KMS-11 (cell line): Measurements from ENCODE around the gene TMEM144.

ENCODE experiments used
- H2AFZ ChIP-seq: fragments of 200-600 bp; sonication (generic); 2 replicates; pipeline ENCODE4 v1.6.1; 2016; ENCODE audit warnings: antibody characterized with exemption, mixed run types, low read depth
- H3K27ac ChIP-seq: fragments of 200-600 bp; sonication (generic); 2 replicates; pipeline ENCODE4 v1.6.1; 2016; ENCODE audit warnings: mild to moderate bottlenecking, mixed run types
- H3K27me3 ChIP-seq: fragments of 200-600 bp; sonication (generic); 2 replicates; pipeline ENCODE4 v1.6.1; 2017; ENCODE audit warnings: mild to moderate bottlenecking, low read depth, mixed run types, moderate library complexity; ENCODE audit not compliant: insufficient read depth
- H3K36me3 ChIP-seq: fragments of 200-600 bp; sonication (generic); 2 replicates; pipeline ENCODE4 v1.6.1; 2017; ENCODE audit warnings: mild to moderate bottlenecking, mixed run types; ENCODE audit not compliant: insufficient read depth
- H3K4me1 ChIP-seq: fragments of 200-600 bp; sonication (generic); 2 replicates; pipeline ENCODE4 v1.6.1; 2016; ENCODE audit warnings: mild to moderate bottlenecking, low read depth, mixed run types; ENCODE audit not compliant: poor library complexity, severe bottlenecking
- H3K4me2 ChIP-seq: fragments of 200-600 bp; sonication (generic); 2 replicates; pipeline ENCODE4 v1.7.0; 2016; ENCODE audit warnings: mild to moderate bottlenecking, mixed run types
- H3K4me3 ChIP-seq: fragments of 200-600 bp; sonication (generic); IDR thresholded peaks from 2 replicates; pipeline ENCODE4 v1.6.1; 2017; ENCODE audit warnings: low read depth, low read length, mixed read lengths; ENCODE audit not compliant: insufficient read depth
- H3K79me2 ChIP-seq: fragments of 200-600 bp; sonication (generic); 2 replicates; pipeline ENCODE4 v1.6.1; 2016; ENCODE audit warnings: low read depth, mixed run types; ENCODE audit not compliant: insufficient read depth
- H3K9ac ChIP-seq: fragments of 200-600 bp; sonication (generic); 2 replicates; pipeline ENCODE4 v1.6.1; 2016; ENCODE audit warnings: mild to moderate bottlenecking, mixed run types
- H4K20me1 ChIP-seq: fragments of 200-600 bp; sonication (generic); 2 replicates; pipeline ENCODE4 v1.6.1; 2016; ENCODE audit warnings: mild to moderate bottlenecking, mixed run types; ENCODE audit not compliant: insufficient read depth
- TF ChIP-seq, protein P1 (sequence below): fragments of 200-600 bp; sonication (generic); conservative IDR thresholded peaks from 2 replicates; pipeline ENCODE4 v1.6.1; 2017; ENCODE audit warnings: low read depth, mild to moderate bottlenecking, antibody characterized with exemption, low read length, moderate library complexity, mixed read lengths

The TMEM144 gene

DNA sequence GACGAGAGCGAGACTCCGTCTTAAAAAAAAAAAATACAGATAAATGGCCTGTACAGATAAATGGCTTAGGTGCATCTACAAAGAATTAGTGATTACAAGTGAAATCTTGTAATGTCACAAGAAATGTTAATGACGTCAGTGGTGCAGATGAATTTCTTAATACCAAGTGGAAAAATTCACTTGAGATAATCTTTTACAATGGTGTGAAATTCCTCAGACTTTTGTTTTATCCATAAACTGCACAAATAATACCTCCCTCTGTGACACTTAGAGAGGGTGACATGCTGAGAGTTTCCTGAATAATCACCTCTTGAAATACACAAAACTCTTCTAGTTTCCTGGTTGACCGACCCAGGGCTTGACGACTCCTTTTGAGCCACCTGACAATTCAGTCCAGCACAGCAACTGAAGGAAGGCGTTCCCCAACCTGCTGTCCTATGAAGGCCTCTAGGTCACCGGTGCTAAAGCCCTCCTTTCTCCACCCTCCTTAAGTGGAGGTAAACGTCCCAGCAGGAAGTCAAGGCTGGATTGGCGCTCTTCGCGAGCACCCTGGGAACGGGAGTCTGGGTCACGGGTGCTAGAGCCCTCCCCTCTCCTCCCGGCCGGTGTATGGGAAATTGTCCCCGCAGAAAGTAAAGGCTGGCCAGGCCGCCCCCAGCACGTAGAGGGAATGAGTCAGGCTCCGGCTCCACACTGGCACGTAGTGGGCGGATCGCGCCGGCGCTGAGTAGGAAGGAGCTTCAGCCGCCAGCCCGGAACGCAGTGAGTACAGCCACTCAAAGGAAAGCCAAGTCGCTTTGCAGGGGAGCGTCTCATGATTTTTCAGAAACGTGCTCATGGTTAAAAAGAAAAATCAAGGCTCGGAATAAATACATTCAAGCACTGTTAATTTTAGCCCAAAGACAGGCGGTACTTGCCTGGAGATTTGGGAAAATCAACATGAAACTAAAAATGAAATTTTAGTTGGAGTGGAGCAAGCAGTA lies at the start of gene TMEM144:
Gene TMEM144, plus strand, starts transcription at position 662 of the 983 bp plus-strand sequence. CDS start 2,182 bp downstream, outside the sequence.
- TF ChIP-seq, protein P1, sequence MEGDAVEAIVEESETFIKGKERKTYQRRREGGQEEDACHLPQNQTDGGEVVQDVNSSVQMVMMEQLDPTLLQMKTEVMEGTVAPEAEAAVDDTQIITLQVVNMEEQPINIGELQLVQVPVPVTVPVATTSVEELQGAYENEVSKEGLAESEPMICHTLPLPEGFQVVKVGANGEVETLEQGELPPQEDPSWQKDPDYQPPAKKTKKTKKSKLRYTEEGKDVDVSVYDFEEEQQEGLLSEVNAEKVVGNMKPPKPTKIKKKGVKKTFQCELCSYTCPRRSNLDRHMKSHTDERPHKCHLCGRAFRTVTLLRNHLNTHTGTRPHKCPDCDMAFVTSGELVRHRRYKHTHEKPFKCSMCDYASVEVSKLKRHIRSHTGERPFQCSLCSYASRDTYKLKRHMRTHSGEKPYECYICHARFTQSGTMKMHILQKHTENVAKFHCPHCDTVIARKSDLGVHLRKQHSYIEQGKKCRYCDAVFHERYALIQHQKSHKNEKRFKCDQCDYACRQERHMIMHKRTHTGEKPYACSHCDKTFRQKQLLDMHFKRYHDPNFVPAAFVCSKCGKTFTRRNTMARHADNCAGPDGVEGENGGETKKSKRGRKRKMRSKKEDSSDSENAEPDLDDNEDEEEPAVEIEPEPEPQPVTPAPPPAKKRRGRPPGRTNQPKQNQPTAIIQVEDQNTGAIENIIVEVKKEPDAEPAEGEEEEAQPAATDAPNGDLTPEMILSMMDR, result no peak
- Histone ChIP-seq H3K27ac (no peak within 1 kb of the TSS), H3K36me3 (no peaks in the 10 kb centered on the region), H3K79me2 (no peaks in the 10 kb centered on the region), H3K27me3 (no peaks in the 10 kb centered on the region), H3K4me3 (no peak within 1 kb of the TSS), H3K4me2 (no peak within 1 kb of the TSS), H3K9ac (no peak within 1 kb of the TSS), H2AFZ (no peak within 1 kb of the TSS), H3K4me1 (no peaks in the 10 kb centered on the region), H4K20me1 (no peaks in the 10 kb centered on the region)

DNA sequence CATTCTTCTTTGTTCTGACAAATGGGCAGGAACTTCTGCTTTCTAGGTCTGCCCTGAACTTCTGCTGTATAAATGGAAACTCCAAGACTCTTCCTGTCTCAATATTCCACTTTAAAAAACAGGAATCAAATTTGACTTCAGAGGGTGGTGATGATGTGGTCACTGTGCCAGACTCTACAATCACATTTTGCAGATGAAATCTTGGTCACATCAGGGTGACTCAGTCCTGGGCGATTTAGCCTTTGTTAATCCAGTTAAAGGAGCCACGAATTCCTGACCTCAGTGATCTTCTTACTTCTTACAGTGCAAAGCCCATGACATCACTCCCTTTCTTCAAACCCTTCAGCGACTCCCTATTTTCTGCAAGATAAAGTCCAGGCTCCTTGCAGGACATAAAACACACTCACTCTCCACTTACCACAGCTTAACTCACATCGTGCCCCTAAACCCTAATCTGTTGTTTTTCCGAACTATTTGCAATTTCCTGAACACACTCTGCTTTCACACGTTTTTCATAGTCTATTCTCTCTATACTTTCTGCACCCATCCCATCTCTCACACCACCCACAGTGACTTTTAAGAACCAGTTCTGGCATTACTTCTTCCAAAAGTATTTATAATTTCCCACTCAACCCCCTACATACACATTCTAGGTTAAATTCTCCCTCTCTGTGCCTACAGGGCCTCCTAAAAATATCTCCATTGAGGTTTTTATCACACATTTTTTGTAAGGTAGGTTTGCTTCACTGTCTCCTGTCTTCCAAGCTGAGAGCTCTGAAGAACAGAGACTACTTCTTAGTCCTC lies 48.5 kb upstream of the TMEM144 start:
- Histone ChIP-seq H3K36me3 (no peaks in the 10 kb centered on the region), H3K4me1 (peaks cover 22% of the 10 kb centered on the region), H2AFZ (no peak overlapping the region), H3K4me2 (no peak overlapping the region), H3K27me3 (no peaks in the 10 kb centered on the region), H3K9ac (no peak overlapping the region), H4K20me1 (no peaks in the 10 kb centered on the region), H3K79me2 (no peaks in the 10 kb centered on the region), H3K4me3 (no peak overlapping the region), H3K27ac (no peak overlapping the region)
- TF ChIP-seq, protein P1, result no peak

DNA sequence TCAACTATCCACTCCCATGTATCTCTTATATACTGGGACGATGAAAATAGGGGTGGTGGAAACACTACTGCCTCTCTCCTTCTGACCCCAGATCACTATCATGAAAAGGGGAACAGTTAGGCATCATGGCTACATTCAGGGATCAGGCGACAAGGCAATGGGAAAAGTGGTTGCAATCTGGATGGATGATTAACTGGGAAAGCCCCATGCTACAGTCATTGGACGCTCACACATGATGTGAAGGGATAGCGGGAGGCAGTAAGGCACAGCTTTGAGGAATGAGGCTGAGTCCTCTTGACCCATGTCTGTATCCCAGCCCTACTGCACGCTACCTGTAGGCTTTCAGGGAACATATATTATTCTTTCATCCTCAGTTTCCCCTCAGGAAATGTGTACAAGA lies 47.7 kb upstream of the TMEM144 start:
- Histone ChIP-seq H3K4me2 (no peak overlapping the region), H3K36me3 (no peaks in the 10 kb centered on the region), H3K4me3 (no peak overlapping the region), H4K20me1 (no peaks in the 10 kb centered on the region), H3K27ac (no peak overlapping the region), H2AFZ (no peak overlapping the region), H3K27me3 (no peaks in the 10 kb centered on the region), H3K4me1 (peaks cover 22% of the 10 kb centered on the region), H3K9ac (no peak overlapping the region), H3K79me2 (no peaks in the 10 kb centered on the region)
- TF ChIP-seq, protein P1, result no peak

DNA sequence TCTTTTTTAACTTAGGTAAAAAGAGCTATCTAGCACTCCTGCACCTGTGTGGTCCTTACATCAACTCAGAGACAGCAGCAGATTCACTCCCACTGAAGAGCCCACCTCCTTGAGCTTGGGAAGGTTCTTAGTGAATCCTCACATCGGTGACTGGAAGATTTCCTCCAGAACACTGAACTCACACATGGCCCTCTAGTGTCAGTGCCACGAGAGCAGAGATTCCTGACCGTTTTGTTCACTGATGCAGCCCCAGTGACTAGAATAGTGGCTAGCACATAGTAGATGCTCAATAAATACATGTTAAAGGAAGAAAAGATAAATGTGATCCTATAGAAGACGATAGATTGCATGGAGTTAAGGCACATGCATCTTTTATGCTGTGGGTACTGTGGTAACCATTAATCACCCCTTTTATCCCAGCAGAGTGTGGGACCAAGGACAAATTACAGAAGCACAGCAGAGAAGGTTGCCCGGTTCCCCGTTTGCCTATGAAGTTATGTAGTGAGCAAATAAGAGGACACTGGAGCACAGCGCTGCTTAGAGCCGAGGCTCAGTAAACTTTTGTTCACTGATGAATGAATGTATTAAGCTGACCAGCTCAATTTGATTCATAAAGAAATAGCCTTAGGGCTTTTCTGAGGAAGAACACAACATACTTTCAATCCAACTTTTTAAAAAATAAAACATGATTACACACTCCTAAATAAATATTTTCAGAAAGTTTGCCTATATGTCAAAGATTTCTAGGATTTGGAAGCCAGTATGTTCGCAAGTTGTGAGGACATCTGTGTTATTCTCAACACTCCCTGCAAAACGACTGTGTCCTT lies 46.1 kb upstream of the TMEM144 start:
- H4K20me1 ChIP-seq, result no peaks in the 10 kb centered on the region
- TF ChIP-seq, protein P1, result no peak
- no peak overlapping the region for H3K4me3 ChIP-seq
- no peaks in the 10 kb centered on the region for H3K79me2 ChIP-seq
- no peak overlapping the region for H3K9ac ChIP-seq
- H3K4me2 ChIP-seq, result no peak overlapping the region
- H2AFZ ChIP-seq, result no peak overlapping the region
- peaks cover 9% of the 10 kb centered on the region for H3K4me1 ChIP-seq
- H3K27me3 ChIP-seq, result no peaks in the 10 kb centered on the region
- no peak overlapping the region for H3K27ac ChIP-seq
- no peaks in the 10 kb centered on the region for H3K36me3 ChIP-seq
